Caco-2 (cell line): ENCODE data around the gene RARS1. TPM values are rescaled to one million over a fixed set of nuclear protein-coding genes. Genes with fewer than 3 reads are reported as not detected.

Experiments used
- BruUV-seq: library from RNA; stranded (reverse); fragments of 400-500 nt; replicated peaks from 2 replicates; lab custom pipeline; 2021; lab: Mats Ljungman, UMichigan
- CTCF ChIA-PET: fragments of 300-600 bp; sonication (Branson Sonifier 250); formaldehyde crosslinking; loops from one replicate; lab custom pipeline; 2022; ENCODE audit warnings: antibody characterized with exemption; lab: Charles Lee
- POLR2A ChIA-PET: fragments of 300-600 bp; sonication (Branson Sonifier 250); formaldehyde crosslinking; loops from one replicate; lab custom pipeline; 2022; ENCODE audit warnings: antibody characterized with exemption; lab: Charles Lee
- DNase-seq, 2 experiments: peaks; one replicate each; pipeline versions ENCODE4 v3.0.0 to v3.0.0-alpha.2; 2020 to 2022
- H3K27me3 ChIP-seq: replicated peaks from 2 replicates; pipeline ENCODE4 v1.6.0; 2011; ENCODE audit warnings: low read length; ENCODE audit not compliant: control insufficient read depth, insufficient read depth
- H3K36me3 ChIP-seq: 2 replicates; pipeline ENCODE4 v1.5.1; 2011; ENCODE audit warnings: low read length; ENCODE audit not compliant: control insufficient read depth, insufficient read depth
- H3K4me1 ChIP-seq: fragments of 250-450 bp; sonication (Bioruptor Pico); 2 replicates; pipeline ENCODE4 v1.5.1; 2020; ENCODE audit warnings: mild to moderate bottlenecking
- H3K4me3 ChIP-seq: 2 replicates; pipeline ENCODE4 v1.5.1; 2011; ENCODE audit warnings: low read depth, mild to moderate bottlenecking, control low read depth, low read length
- H3K9me3 ChIP-seq: fragments of 250-450 bp; sonication (Bioruptor Pico); 2 replicates; pipeline ENCODE4 v1.5.1; 2020; ENCODE audit warnings: mild to moderate bottlenecking, moderate library complexity
- H3K27ac Mint-ChIP-seq: one replicate; pipeline ENCODE4 v1.8.0; 2022; ENCODE audit warnings: mixed read lengths; ENCODE audit not compliant: unreplicated experiment
- H3K27me3 Mint-ChIP-seq: one replicate; pipeline ENCODE4 v1.8.0; 2022; ENCODE audit warnings: mixed read lengths; ENCODE audit not compliant: insufficient read depth, unreplicated experiment
- H3K36me3 Mint-ChIP-seq: one replicate; pipeline ENCODE4 v1.8.0; 2022; ENCODE audit warnings: mild to moderate bottlenecking, mixed read lengths; ENCODE audit not compliant: insufficient read depth, unreplicated experiment
- H3K4me1 Mint-ChIP-seq: one replicate; pipeline ENCODE4 v1.8.0; 2022; ENCODE audit warnings: low read depth, mixed read lengths; ENCODE audit not compliant: unreplicated experiment
- H3K4me3 Mint-ChIP-seq: one replicate; pipeline ENCODE4 v1.8.0; 2022; ENCODE audit warnings: mild to moderate bottlenecking, moderate library complexity, mixed read lengths; ENCODE audit not compliant: unreplicated experiment
- H3K9me3 Mint-ChIP-seq: one replicate; pipeline ENCODE4 v1.8.0; 2022; ENCODE audit warnings: mixed read lengths; ENCODE audit not compliant: unreplicated experiment
- CTCF ChIP-seq, 2 experiments: fragments of 200-600 bp in 1 of 2; IDR thresholded peaks; 1 replicate in 1 of 2; 2 replicates in 1 of 2; pipeline versions ENCODE4 v1.5.1 to v1.8.0; 2011 to 2022; ENCODE audit warnings: antibody characterized with exemption in 1 of 2, control low read depth in 1 of 2, inconsistent platforms in 1 of 2, low read depth in 1 of 2, low read length in 1 of 2, mild to moderate bottlenecking in 1 of 2, moderate library complexity in 1 of 2; ENCODE audit not compliant: insufficient read depth in 1 of 2, severe bottlenecking in 1 of 2, unreplicated experiment in 1 of 2
- intact Hi-C: fragments of 100-400 bp; cut with micrococcal nuclease; formaldehyde crosslinking; loops from one replicate; pipeline ENCODE4 v1.10.0; 2022; ENCODE audit not compliant: unreplicated experiment
- total RNA-seq: library from RNA; stranded (reverse); gene quantifications from 2 replicates; pipeline ENCODE4 v1.2.3, GENCODE V29; 2022

The RARS1 gene
- total RNA-seq, 1 experiment from 2014 or later, result 124 TPM

DNA sequence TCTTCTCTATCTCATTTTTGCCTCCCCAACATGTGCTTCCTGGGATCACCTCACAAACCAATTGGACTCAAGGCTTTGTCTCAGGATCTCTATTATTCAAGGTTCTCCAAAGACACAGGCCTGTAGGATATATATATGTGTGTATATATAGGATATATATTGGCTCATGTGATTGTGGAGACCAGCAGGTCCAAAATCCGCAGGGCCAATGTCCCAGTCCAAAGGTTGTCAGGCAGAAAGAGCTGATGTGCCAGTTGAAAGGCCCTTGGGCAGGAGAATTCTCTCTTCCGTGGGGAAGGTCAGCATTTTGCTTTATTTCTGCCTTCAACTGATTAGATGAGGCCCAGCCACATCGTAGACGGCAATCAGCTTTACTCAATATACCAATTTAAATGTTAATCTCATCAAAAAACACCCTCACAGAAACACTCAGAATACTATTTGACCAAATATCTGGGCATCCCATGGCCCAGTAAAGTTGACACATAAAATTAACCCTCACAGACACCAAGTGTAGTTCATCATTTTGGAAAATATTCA is 41.6 kb downstream of the RARS1 start:
- Mint-ChIP-seq H3K4me1 (peaks cover 6% of the 10 kb centered on the region), H3K36me3 (no peaks in the 10 kb centered on the region), H3K27me3 (no peaks in the 10 kb centered on the region), H3K4me3 (no peak overlapping the region), H3K27ac (no peak overlapping the region), H3K9me3 (no peaks in the 10 kb centered on the region)
- Histone ChIP-seq H3K4me1 (no peaks in the 10 kb centered on the region; the same call in 1 of the 2 replicates), H3K9me3 (no peaks in the 10 kb centered on the region), H3K4me3 (no peak overlapping the region), H3K27me3 (no peaks in the 10 kb centered on the region), H3K36me3 (no peaks in the 10 kb centered on the region)
- BruUV-seq, result no TSS peak
- no peak for DNase-seq
- intact Hi-C loops, result no loop called here
- ChIA-PET CTCF (interaction anchor here (0.6 kb wide), 1 partner anchor 30 kb away, joined by 3 read pairs; no protein-coding TSS in a partner anchor), POLR2A (no interaction called here)
- no peak for TF ChIP-seq CTCF (IDR thresholded peaks at IDR 0.05; ENCODE audit: insufficient read depth in 1 of 2, low read depth in 1 of 2, low read length in 1 of 2, severe bottlenecking in 1 of 2, unreplicated experiment in 1 of 2)

DNA sequence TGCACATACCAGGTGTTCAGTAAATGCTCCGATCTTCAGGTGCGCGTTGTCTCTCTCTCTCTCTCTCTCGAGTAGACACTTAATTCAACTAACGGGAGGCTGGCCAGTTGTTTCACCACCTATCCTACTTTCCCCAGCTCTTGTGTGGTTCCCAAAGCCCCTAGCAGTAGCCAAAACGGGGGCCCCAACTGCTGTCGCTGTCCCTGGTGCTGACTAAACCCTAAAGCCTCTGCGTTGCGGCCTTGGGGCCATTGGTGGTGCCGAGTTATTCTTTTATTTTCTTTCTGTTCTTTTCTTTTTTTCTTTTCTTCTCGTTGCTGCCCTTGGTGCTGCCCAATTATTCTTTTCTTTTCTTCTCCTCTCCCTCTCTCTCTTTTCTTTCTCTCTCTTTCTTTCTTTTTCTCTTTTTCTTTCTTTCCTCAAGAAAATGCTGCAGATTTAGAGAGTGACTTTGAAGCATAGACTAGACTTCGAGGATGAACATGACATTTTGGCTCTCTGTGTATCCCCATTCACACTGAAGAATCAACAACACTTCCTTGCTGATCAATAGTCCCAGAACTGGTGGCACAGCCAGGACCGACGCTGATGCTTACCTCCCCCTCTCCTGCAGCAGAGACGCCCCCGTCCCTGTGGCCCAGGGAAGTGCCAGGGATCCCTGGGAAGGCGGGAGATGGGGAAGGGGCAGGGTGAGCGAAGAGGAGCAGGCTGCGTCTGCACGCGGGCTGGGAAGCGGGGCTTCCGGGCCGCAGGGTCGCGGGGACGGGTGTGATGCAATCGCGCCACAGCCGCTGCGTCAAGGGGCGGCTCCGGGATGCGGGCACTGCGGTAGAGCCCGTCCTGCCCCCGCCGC is 42.5 kb downstream of the RARS1 start, which contains the start of gene FBLL1:
FBLL1 (plus strand) TSS at position 785 of the 853 bp plus-strand sequence. CDS start 200 bp downstream, outside the sequence.
- H3K9me3 Mint-ChIP-seq, result no peaks in the 10 kb centered on the region
- H3K27me3 Mint-ChIP-seq, result no peaks in the 10 kb centered on the region
- Histone ChIP-seq H3K4me1 (no peaks in the 10 kb centered on the region; the same call in 1 of the 2 replicates), H3K36me3 (no peaks in the 10 kb centered on the region), H3K4me3 (no peak within 1 kb of the TSS), H3K9me3 (no peaks in the 10 kb centered on the region), H3K27me3 (no peaks in the 10 kb centered on the region)
- H3K27ac Mint-ChIP-seq, result no peak within 1 kb of the TSS
- ChIA-PET POLR2A (no interaction called here), CTCF (no interaction called here)
- no peaks in the 10 kb centered on the region for H3K36me3 Mint-ChIP-seq
- H3K4me1 Mint-ChIP-seq, result peaks cover 6% of the 10 kb centered on the region
- no peak within 1 kb of the TSS for H3K4me3 Mint-ChIP-seq
- BruUV-seq, result no TSS peak
- peak in 1 of 2 experiments; percentile 45 for DNase-seq
- intact Hi-C loops, result no loop called here
- TF ChIP-seq CTCF (IDR thresholded peaks at IDR 0.05; ENCODE audit: insufficient read depth in 1 of 2, low read depth in 1 of 2, low read length in 1 of 2, severe bottlenecking in 1 of 2, unreplicated experiment in 1 of 2), result no peak

DNA sequence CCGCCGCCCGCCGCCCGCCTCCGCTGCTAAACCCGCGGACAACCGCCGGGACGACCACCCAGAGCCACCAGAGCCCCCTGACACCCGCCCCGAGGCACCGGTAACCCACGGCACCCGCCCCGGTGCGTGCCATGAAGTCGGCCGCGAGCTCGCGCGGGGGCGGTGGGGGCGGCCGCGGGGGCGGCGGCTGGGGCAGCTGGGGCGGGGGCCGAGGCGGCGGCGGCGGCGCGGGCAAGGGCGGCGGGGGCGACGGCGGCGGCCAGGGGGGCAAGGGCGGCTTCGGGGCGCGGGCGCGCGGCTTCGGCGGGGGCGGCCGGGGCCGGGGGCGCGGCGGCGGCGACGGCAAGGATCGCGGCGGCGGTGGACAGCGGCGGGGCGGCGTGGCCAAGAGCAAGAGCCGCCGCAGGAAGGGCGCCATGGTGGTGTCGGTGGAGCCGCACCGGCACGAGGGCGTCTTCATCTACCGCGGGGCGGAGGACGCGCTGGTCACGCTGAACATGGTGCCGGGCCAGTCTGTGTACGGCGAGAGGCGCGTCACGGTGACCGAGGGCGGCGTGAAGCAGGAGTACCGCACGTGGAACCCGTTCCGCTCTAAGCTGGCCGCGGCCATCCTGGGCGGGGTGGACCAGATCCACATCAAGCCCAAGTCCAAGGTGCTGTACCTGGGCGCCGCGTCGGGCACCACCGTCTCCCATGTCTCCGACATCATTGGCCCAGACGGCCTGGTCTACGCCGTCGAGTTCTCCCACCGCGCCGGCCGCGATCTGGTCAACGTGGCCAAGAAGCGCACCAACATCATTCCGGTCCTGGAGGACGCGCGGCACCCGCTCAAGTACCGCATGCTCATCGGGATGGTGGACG is 43.3 kb downstream of the RARS1 start:
- Histone ChIP-seq H3K9me3 (no peaks in the 10 kb centered on the region), H3K36me3 (no peaks in the 10 kb centered on the region), H3K27me3 (no peaks in the 10 kb centered on the region), H3K4me3 (no peak overlapping the region), H3K4me1 (no peaks in the 10 kb centered on the region; the same call in 1 of the 2 replicates)
- H3K4me1 Mint-ChIP-seq, result peaks cover 6% of the 10 kb centered on the region
- no peak for TF ChIP-seq CTCF (IDR thresholded peaks at IDR 0.05; ENCODE audit: insufficient read depth in 1 of 2, low read depth in 1 of 2, low read length in 1 of 2, severe bottlenecking in 1 of 2, unreplicated experiment in 1 of 2)
- POLR2A ChIA-PET, result no interaction called here
- H3K4me3 Mint-ChIP-seq, result no peak overlapping the region
- CTCF ChIA-PET, result no interaction called here
- H3K36me3 Mint-ChIP-seq, result no peaks in the 10 kb centered on the region
- no peak for DNase-seq
- no peak overlapping the region for H3K27ac Mint-ChIP-seq
- no TSS peak for BruUV-seq
- H3K9me3 Mint-ChIP-seq, result no peaks in the 10 kb centered on the region
- intact Hi-C loops, result no loop called here
- no peaks in the 10 kb centered on the region for H3K27me3 Mint-ChIP-seq
